GM12873 (cell line): ENCODE data around the gene STAB2.

Experiments used
- TF ChIP-seq, protein P1 (sequence below): IDR thresholded peaks from 2 replicates; pipeline ENCODE4 v1.5.1; 2012; ENCODE audit warnings: low read depth, mild to moderate bottlenecking, moderate library complexity, low read length, control low read depth; ENCODE audit not compliant: insufficient read depth; ENCODE audit errors: missing control alignments

STAB2 gene

GRCh38 chr12:103548622-103549601 is 38.2 kb upstream of the STAB2 start:
- TF ChIP-seq, protein P1, sequence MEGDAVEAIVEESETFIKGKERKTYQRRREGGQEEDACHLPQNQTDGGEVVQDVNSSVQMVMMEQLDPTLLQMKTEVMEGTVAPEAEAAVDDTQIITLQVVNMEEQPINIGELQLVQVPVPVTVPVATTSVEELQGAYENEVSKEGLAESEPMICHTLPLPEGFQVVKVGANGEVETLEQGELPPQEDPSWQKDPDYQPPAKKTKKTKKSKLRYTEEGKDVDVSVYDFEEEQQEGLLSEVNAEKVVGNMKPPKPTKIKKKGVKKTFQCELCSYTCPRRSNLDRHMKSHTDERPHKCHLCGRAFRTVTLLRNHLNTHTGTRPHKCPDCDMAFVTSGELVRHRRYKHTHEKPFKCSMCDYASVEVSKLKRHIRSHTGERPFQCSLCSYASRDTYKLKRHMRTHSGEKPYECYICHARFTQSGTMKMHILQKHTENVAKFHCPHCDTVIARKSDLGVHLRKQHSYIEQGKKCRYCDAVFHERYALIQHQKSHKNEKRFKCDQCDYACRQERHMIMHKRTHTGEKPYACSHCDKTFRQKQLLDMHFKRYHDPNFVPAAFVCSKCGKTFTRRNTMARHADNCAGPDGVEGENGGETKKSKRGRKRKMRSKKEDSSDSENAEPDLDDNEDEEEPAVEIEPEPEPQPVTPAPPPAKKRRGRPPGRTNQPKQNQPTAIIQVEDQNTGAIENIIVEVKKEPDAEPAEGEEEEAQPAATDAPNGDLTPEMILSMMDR = peak; percentile 81

DNA sequence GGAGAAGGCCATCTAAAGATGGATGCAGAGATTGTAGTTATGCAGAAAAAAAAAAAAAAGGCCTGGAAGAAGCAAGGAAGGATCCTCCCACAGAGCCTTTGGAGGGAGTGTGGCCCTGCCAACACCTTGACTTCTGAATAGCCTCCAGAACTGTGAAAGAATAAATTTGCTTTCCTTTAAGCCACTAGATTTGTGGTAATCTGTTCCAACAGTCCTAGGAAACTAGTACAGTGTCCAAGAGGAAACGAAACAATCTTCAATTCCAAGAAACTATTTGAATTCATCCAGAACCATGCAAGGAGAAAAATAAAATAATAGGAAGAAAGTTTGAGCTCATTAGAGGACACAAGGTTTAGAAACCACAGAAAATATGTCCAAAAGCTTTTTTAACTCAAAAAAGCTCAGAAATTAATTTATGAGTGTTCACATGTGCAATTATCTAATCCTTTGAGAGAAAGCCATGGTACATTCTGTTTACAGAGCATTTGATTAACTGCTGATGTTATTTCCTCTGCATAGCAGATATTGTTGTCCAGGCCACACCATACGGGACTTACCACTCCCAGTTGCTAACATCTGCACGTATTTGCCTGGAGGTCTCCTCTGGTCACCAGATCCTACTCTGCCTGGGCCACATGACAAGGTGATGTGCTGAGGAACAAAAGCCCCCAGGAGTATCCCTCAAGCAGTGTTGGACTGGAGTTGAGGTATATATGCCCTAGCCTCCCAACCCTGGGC is 30.0 kb upstream of the STAB2 start:
- TF ChIP-seq, protein P1 = no peak

- TF ChIP-seq, protein P1 = no peak
Observed at GRCh38 chr12:103557628-103558010, 29.5 kb upstream of the STAB2 start.

DNA sequence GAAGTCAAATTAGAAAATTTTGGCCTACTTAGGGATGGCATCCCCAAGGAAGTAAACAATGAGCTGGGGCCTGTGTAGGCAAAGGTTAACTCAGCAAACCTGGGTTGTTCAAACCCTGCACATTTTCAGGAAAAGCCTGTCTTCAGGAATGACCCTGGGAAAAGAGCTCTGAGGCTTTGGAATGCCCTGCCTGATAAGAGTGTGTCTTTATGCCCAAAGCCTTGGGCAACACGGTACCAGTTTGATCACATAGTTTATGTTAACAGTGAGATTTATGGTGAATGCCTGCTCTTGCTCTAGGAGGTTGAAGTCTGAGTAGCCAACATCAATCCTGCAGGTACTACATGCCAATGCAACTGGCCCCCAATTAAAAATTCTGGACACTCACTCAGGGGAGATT is 28.2 kb upstream of the STAB2 start:
- TF ChIP-seq, protein P1 = no peak

GRCh38 chr12:103560604-103561101 is 26.4 kb upstream of the STAB2 start:
- TF ChIP-seq, protein P1 = no peak

- TF ChIP-seq, protein P1 = no peak
Observed at GRCh38 chr12:103561174-103561573, 25.9 kb upstream of the STAB2 start.

- TF ChIP-seq, protein P1 = no peak
Observed at GRCh38 chr12:103566398-103566797, 20.7 kb upstream of the STAB2 start.
